ENCODE results near the gene XPO1. TPM values are rescaled to one million over a fixed set of nuclear protein-coding genes. Genes with fewer than 3 reads are reported as not detected.
"Not testable (repeated sequence)": the region's sequence is repeated elsewhere in the genome, so short reads cannot be mapped to it uniquely, and the experiment has no call there.

The XPO1 gene
- total RNA-seq, 1 experiment from 2014 or later, result 251 TPM

GRCh38 chr2:61469424-61470121 lies 68.6 kb downstream of the XPO1 start:
- peaks cover 8% of the 10 kb centered on the region; the same call in 1 of the 2 replicates for H3K36me3 ChIP-seq (ENCODE audit: insufficient read depth, low read length)
- peaks cover 76% of the 10 kb centered on the region for H3K79me2 ChIP-seq (ENCODE audit: low read length)
- peak overlapping the region; percentile 64 for H3K4me2 ChIP-seq (ENCODE audit: low read depth, low read length, poor library complexity, severe bottlenecking)
- H2AFZ ChIP-seq (ENCODE audit: low read length), result no peak overlapping the region
- H4K20me1 ChIP-seq (ENCODE audit: insufficient read depth, low read depth, low read length), result peaks cover 15% of the 10 kb centered on the region
- H3K4me1 ChIP-seq (ENCODE audit: low read length), result peaks cover 45% of the 10 kb centered on the region
- H3K9me2 ChIP-seq (replicated peaks; ENCODE audit: insufficient read depth, low read length), result no peaks in the 10 kb centered on the region
- DNase-seq, result peak; percentile 69
- no peaks in the 10 kb centered on the region for H3K9me3 ChIP-seq (ENCODE audit: low read length)
- H3K9ac ChIP-seq (ENCODE audit: low read length), result peak overlapping the region; percentile 88
- H3K27me3 ChIP-seq (ENCODE audit: low read length), result no peaks in the 10 kb centered on the region
- H3K4me3 ChIP-seq (ENCODE audit: low read length), result peak overlapping the region; percentile 80
- H3K27ac ChIP-seq (ENCODE audit: low read length), result peak overlapping the region; percentile 86

GRCh38 chr2:61468231-61468630 lies 69.9 kb downstream of the XPO1 start:
- H3K9me3 ChIP-seq (ENCODE audit: low read length); H3K27me3 ChIP-seq (ENCODE audit: low read length); H3K9me2 ChIP-seq (replicated peaks; ENCODE audit: insufficient read depth, low read length); H3K36me3 ChIP-seq (ENCODE audit: insufficient read depth, low read length); H2AFZ ChIP-seq (ENCODE audit: low read length); DNase-seq: not testable (repeated sequence)
- peaks cover 85% of the 10 kb centered on the region for H3K79me2 ChIP-seq (ENCODE audit: low read length)
- peak overlapping the region; percentile 88 for H3K9ac ChIP-seq (ENCODE audit: low read length)
- H3K27ac ChIP-seq (ENCODE audit: low read length), result peak overlapping the region; percentile 86
- peak overlapping the region; percentile 64 for H3K4me2 ChIP-seq (ENCODE audit: low read depth, low read length, poor library complexity, severe bottlenecking)
- H3K4me3 ChIP-seq (ENCODE audit: low read length), result peak overlapping the region; percentile 80
- peaks cover 59% of the 10 kb centered on the region for H3K4me1 ChIP-seq (ENCODE audit: low read length)
- peaks cover 27% of the 10 kb centered on the region for H4K20me1 ChIP-seq (ENCODE audit: insufficient read depth, low read depth, low read length)

- Histone ChIP-seq H2AFZ (ENCODE audit: low read length) (no peak overlapping the region), H3K4me2 (ENCODE audit: low read depth, low read length, poor library complexity, severe bottlenecking) (peak overlapping the region; percentile 71), H4K20me1 (ENCODE audit: insufficient read depth, low read depth, low read length) (peaks cover 38% of the 10 kb centered on the region), H3K36me3 (ENCODE audit: insufficient read depth, low read length) (peaks cover 12% of the 10 kb centered on the region; the same call in 1 of the 2 replicates), H3K79me2 (ENCODE audit: low read length) (peaks cover 100% of the 10 kb centered on the region), H3K9ac (ENCODE audit: low read length) (peak overlapping the region; percentile 48), H3K4me1 (ENCODE audit: low read length) (peaks cover 68% of the 10 kb centered on the region), H3K27me3 (ENCODE audit: low read length) (no peaks in the 10 kb centered on the region), H3K27ac (ENCODE audit: low read length) (peak overlapping the region; percentile 88), H3K9me3 (ENCODE audit: low read length) (no peaks in the 10 kb centered on the region), H3K4me3 (ENCODE audit: low read length) (peak overlapping the region; percentile 23), H3K9me2 (replicated peaks; ENCODE audit: insufficient read depth, low read length) (no peaks in the 10 kb centered on the region)
- no peak for DNase-seq
These were observed 73.1 kb downstream of the XPO1 start for GRCh38 chr2:61465045-61465444.

- Histone ChIP-seq H3K27ac (ENCODE audit: low read length) (peak overlapping the region; percentile 88), H3K79me2 (ENCODE audit: low read length) (peaks cover 100% of the 10 kb centered on the region), H3K4me1 (ENCODE audit: low read length) (peaks cover 77% of the 10 kb centered on the region), H2AFZ (ENCODE audit: low read length) (no peak overlapping the region), H3K9me2 (replicated peaks; ENCODE audit: insufficient read depth, low read length) (no peaks in the 10 kb centered on the region), H3K9ac (ENCODE audit: low read length) (0 out of 2 replicates have a peak overlapping the region, but pooled peaks have one; percentile 11), H4K20me1 (ENCODE audit: insufficient read depth, low read depth, low read length) (peaks cover 35% of the 10 kb centered on the region), H3K4me2 (ENCODE audit: low read depth, low read length, poor library complexity, severe bottlenecking) (peak overlapping the region; percentile 71), H3K27me3 (ENCODE audit: low read length) (no peaks in the 10 kb centered on the region), H3K9me3 (ENCODE audit: low read length) (no peaks in the 10 kb centered on the region), H3K36me3 (ENCODE audit: insufficient read depth, low read length) (peaks cover 12% of the 10 kb centered on the region; the same call in 1 of the 2 replicates), H3K4me3 (ENCODE audit: low read length) (peak overlapping the region; percentile 23; the same call in 1 of the 2 replicates)
- peak; percentile 64 for DNase-seq
These were observed 74.2 kb downstream of the XPO1 start for GRCh38 chr2:61463769-61464475.

- no peaks in the 10 kb centered on the region for H3K9me2 ChIP-seq (replicated peaks; ENCODE audit: insufficient read depth, low read length)
- peaks cover 49% of the 10 kb centered on the region for H4K20me1 ChIP-seq (ENCODE audit: insufficient read depth, low read depth, low read length)
- H3K27ac ChIP-seq (ENCODE audit: low read length), result no peak overlapping the region
- peaks cover 73% of the 10 kb centered on the region for H3K4me1 ChIP-seq (ENCODE audit: low read length)
- no peak overlapping the region for H3K4me2 ChIP-seq (ENCODE audit: low read depth, low read length, poor library complexity, severe bottlenecking)
- H3K9ac ChIP-seq (ENCODE audit: low read length), result no peak overlapping the region
- no peak for DNase-seq
- no peak overlapping the region for H2AFZ ChIP-seq (ENCODE audit: low read length)
- no peaks in the 10 kb centered on the region for H3K27me3 ChIP-seq (ENCODE audit: low read length)
- no peaks in the 10 kb centered on the region for H3K9me3 ChIP-seq (ENCODE audit: low read length)
- 0 out of 2 replicates have a peak, but pooled peaks cover 3% of the 10 kb centered on the region for H3K36me3 ChIP-seq (ENCODE audit: insufficient read depth, low read length)
- H3K79me2 ChIP-seq (ENCODE audit: low read length), result peaks cover 100% of the 10 kb centered on the region
- no peak overlapping the region for H3K4me3 ChIP-seq (ENCODE audit: low read length)
These were observed 76.8 kb downstream of the XPO1 start for GRCh38 chr2:61461404-61461803.

GRCh38 chr2:61460163-61460562 lies 78.0 kb downstream of the XPO1 start:
- Histone ChIP-seq H3K4me1 (ENCODE audit: low read length) (peaks cover 61% of the 10 kb centered on the region), H3K36me3 (ENCODE audit: insufficient read depth, low read length) (peaks cover 3% of the 10 kb centered on the region; the same call in 1 of the 2 replicates), H2AFZ (ENCODE audit: low read length) (no peak overlapping the region), H3K4me2 (ENCODE audit: low read depth, low read length, poor library complexity, severe bottlenecking) (no peak overlapping the region), H3K9ac (ENCODE audit: low read length) (no peak overlapping the region), H3K27me3 (ENCODE audit: low read length) (no peaks in the 10 kb centered on the region), H3K9me2 (replicated peaks; ENCODE audit: insufficient read depth, low read length) (no peaks in the 10 kb centered on the region), H3K27ac (ENCODE audit: low read length) (no peak overlapping the region), H3K79me2 (ENCODE audit: low read length) (peaks cover 100% of the 10 kb centered on the region), H3K9me3 (ENCODE audit: low read length) (no peaks in the 10 kb centered on the region), H4K20me1 (ENCODE audit: insufficient read depth, low read depth, low read length) (peaks cover 52% of the 10 kb centered on the region), H3K4me3 (ENCODE audit: low read length) (no peak overlapping the region)
- DNase-seq, result no peak

GRCh38 chr2:61456746-61457420 lies 81.3 kb downstream of the XPO1 start:
- no peak overlapping the region for H3K9ac ChIP-seq (ENCODE audit: low read length)
- H3K27ac ChIP-seq (ENCODE audit: low read length), result no peak overlapping the region
- DNase-seq, result no peak
- no peaks in the 10 kb centered on the region for H3K9me3 ChIP-seq (ENCODE audit: low read length)
- no peak overlapping the region for H3K4me2 ChIP-seq (ENCODE audit: low read depth, low read length, poor library complexity, severe bottlenecking)
- H3K4me3 ChIP-seq (ENCODE audit: low read length), result no peak overlapping the region
- H3K9me2 ChIP-seq (replicated peaks; ENCODE audit: insufficient read depth, low read length), result no peaks in the 10 kb centered on the region
- H3K79me2 ChIP-seq (ENCODE audit: low read length), result peaks cover 100% of the 10 kb centered on the region
- H3K36me3 ChIP-seq (ENCODE audit: insufficient read depth, low read length), result peaks cover 3% of the 10 kb centered on the region; the same call in 1 of the 2 replicates
- no peak overlapping the region for H2AFZ ChIP-seq (ENCODE audit: low read length)
- peaks cover 42% of the 10 kb centered on the region for H3K4me1 ChIP-seq (ENCODE audit: low read length)
- peaks cover 27% of the 10 kb centered on the region; the same call in 1 of the 2 replicates for H4K20me1 ChIP-seq (ENCODE audit: insufficient read depth, low read depth, low read length)
- H3K27me3 ChIP-seq (ENCODE audit: low read length), result no peaks in the 10 kb centered on the region
